Activated CD8-positive, alpha-beta T cell treated with anti-CD3 and anti-CD28 coated beads, Interleukin-2, amount 10 ng/mL, durations not matched to agents 7 days and 5 days (primary cell): ENCODE data around the gene ANGPTL3. TPM values are rescaled to one million over a fixed set of nuclear protein-coding genes. Genes with fewer than 3 reads are reported as not detected.
"Not testable (repeated sequence)": the region's sequence is repeated elsewhere in the genome, so short reads cannot be mapped to it uniquely, and the experiment has no call there.

Source experiments
- ATAC-seq: fragments of 150-1000 bp; cut with Tn5 transposase; one replicate; pipeline ENCODE4 v1.10.0; 2021; ENCODE audit warnings: moderate library complexity
- CTCF ChIA-PET: fragments of 350-600 bp; sonication (Branson Sonifier 250); formaldehyde crosslinking; loops from one replicate; lab custom pipeline; 2021; ENCODE audit warnings: antibody characterized with exemption; lab: Charles Lee
- POLR2A ChIA-PET: fragments of 350-600 bp; sonication (Branson Sonifier 250); formaldehyde crosslinking; loops from one replicate; lab custom pipeline; 2021; ENCODE audit warnings: antibody characterized with exemption; lab: Charles Lee
- DNase-seq: peaks from one replicate; pipeline ENCODE4 v3.0.0-alpha.2; 2020
- H3K27ac Mint-ChIP-seq: one replicate; pipeline ENCODE4 v1.8.0; 2021; ENCODE audit warnings: mild to moderate bottlenecking, mixed read lengths
- H3K27me3 Mint-ChIP-seq: one replicate; pipeline ENCODE4 v1.8.0; 2021; ENCODE audit warnings: low read depth, mixed read lengths
- H3K36me3 Mint-ChIP-seq: one replicate; pipeline ENCODE4 v1.8.0; 2021; ENCODE audit warnings: low read depth, mixed read lengths
- H3K4me1 Mint-ChIP-seq: one replicate; pipeline ENCODE4 v1.8.0; 2021; ENCODE audit warnings: low read depth, mixed read lengths
- H3K4me3 Mint-ChIP-seq: one replicate; pipeline ENCODE4 v1.8.0; 2021; ENCODE audit warnings: mild to moderate bottlenecking, mixed read lengths
- H3K9me3 Mint-ChIP-seq: one replicate; pipeline ENCODE4 v1.8.0; 2022; ENCODE audit warnings: mixed read lengths; ENCODE audit not compliant: insufficient read depth
- total RNA-seq, 2 experiments: library from RNA; stranded (reverse); gene quantifications; one replicate each; pipeline ENCODE4 v1.2.3, GENCODE V29; 2021

The ANGPTL3 gene, protein sequence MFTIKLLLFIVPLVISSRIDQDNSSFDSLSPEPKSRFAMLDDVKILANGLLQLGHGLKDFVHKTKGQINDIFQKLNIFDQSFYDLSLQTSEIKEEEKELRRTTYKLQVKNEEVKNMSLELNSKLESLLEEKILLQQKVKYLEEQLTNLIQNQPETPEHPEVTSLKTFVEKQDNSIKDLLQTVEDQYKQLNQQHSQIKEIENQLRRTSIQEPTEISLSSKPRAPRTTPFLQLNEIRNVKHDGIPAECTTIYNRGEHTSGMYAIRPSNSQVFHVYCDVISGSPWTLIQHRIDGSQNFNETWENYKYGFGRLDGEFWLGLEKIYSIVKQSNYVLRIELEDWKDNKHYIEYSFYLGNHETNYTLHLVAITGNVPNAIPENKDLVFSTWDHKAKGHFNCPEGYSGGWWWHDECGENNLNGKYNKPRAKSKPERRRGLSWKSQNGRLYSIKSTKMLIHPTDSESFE
- not detected for total RNA-seq

DNA sequence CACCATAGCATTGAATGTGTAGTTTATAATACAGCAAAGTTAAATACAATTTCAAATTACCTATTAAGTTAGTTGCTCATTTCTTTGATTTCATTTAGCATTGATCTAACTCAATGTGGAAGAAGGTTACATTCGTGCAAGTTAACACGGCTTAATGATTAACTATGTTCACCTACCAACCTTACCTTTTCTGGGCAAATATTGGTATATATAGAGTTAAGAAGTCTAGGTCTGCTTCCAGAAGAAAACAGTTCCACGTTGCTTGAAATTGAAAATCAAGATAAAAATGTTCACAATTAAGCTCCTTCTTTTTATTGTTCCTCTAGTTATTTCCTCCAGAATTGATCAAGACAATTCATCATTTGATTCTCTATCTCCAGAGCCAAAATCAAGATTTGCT is at the start of gene ANGPTL3:
Gene ANGPTL3 (plus strand): TSS at position 240 of the 400 bp plus-strand sequence. CDS start 47 bp downstream, at position 287.
- Mint-ChIP-seq H3K36me3 (no peaks in the 10 kb centered on the region), H3K27ac (no peak within 1 kb of the TSS), H3K4me3 (no peak within 1 kb of the TSS), H3K9me3 (no peaks in the 10 kb centered on the region), H3K27me3 (no peaks in the 10 kb centered on the region), H3K4me1 (no peaks in the 10 kb centered on the region)
- no peak for ATAC-seq
- CTCF ChIA-PET, result no interaction called here
- POLR2A ChIA-PET, result no interaction called here
- no peak for DNase-seq

DNA sequence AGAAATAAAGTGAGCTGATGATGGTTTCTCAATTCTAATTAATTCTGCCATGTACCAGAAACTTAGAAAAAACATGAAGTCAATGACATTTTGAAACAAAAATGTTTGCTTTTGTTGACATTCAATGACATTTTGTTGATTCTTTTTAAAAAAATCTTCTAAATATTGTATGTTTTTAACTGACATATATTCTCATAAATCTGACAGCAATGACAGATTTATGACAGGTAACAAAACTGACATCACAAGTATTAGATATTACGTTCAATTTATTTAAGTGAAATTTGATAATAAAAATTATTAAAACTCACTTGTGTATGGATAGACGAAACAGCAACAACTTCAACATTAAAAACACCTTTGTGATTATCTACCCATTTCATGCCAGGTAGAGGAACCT is 36.0 kb upstream of the ANGPTL3 start:
- H3K4me1 Mint-ChIP-seq, result no peaks in the 10 kb centered on the region
- H3K27me3 Mint-ChIP-seq, result no peaks in the 10 kb centered on the region
- H3K27ac Mint-ChIP-seq, result no peak overlapping the region
- H3K36me3 Mint-ChIP-seq, result no peaks in the 10 kb centered on the region
- ChIA-PET CTCF (no interaction called here), POLR2A (no interaction called here)
- no peaks in the 10 kb centered on the region for H3K9me3 Mint-ChIP-seq
- ATAC-seq (no peak), DNase-seq (no peak)
- no peak overlapping the region for H3K4me3 Mint-ChIP-seq

DNA sequence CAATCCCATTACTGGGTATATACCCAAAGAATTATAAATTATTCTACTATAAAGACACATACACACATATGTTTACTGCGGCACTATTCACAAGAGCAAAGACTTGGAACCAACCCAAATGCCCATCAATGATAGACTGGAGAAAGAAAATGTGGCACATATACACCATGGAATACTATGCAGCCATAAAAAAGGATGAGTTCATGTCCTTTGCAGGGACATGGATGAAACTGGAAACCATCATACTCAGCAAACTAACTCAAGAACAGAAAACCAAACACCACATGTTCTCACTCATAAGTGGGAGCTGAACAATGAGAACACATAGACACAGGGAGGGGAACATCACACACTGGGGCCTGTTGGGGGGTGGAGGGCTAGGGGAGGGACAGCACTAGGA is 30.1 kb upstream of the ANGPTL3 start:
- H3K9me3 Mint-ChIP-seq, ATAC-seq, POLR2A ChIA-PET, DNase-seq, H3K4me3 Mint-ChIP-seq, H3K27me3 Mint-ChIP-seq, H3K4me1 Mint-ChIP-seq, H3K27ac Mint-ChIP-seq, CTCF ChIA-PET, H3K36me3 Mint-ChIP-seq: not testable (repeated sequence)

- POLR2A ChIA-PET, ATAC-seq, H3K4me1 Mint-ChIP-seq, H3K9me3 Mint-ChIP-seq, H3K4me3 Mint-ChIP-seq, H3K36me3 Mint-ChIP-seq, H3K27me3 Mint-ChIP-seq, CTCF ChIA-PET, H3K27ac Mint-ChIP-seq, DNase-seq: not testable (repeated sequence)
These were observed 29.4 kb upstream of the ANGPTL3 start for GRCh38 chr1:62567926-62568325.

DNA sequence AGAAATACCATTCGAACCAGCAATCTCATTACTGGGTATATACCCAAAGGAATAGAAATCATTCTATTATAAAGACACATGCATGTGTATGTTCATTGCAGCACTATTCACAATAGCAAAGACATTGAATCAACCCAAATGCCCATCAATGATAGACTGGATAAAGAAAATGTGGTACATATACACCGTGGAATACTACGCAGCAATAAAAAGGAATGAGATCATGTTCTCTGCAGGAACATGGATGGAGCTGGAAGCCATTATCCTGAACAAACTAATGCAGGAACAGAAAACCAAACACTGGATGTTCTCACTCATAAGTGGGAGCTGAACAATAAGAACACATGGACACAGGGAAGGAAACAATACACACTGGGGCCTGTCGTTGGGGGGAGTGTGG is 25.8 kb upstream of the ANGPTL3 start:
- H3K27me3 Mint-ChIP-seq, POLR2A ChIA-PET, H3K36me3 Mint-ChIP-seq, CTCF ChIA-PET, H3K9me3 Mint-ChIP-seq, H3K4me3 Mint-ChIP-seq, H3K4me1 Mint-ChIP-seq, DNase-seq, H3K27ac Mint-ChIP-seq, ATAC-seq: not testable (repeated sequence)

DNA sequence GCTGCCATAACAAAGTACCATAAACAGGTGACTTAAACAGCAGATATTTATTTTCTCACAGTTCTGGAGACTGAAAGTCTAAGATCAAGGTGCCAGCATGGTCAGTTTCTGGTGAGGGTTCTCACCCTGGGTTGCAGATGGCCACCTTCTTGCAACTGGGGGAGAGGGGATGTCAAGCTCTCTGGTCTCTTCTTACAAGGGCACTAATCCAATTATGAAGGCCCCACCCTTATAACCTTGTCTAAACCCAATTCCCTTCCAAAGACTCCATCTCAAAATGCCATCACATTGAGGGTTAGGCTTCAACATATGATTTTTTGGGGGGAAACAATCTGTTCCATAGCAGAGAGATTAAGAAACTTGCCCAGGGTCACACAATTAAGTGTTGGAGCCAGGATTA is 24.8 kb upstream of the ANGPTL3 start:
- POLR2A ChIA-PET, result no interaction called here
- Mint-ChIP-seq H3K4me1 (no peaks in the 10 kb centered on the region), H3K4me3 (no peak overlapping the region), H3K36me3 (peaks cover 3% of the 10 kb centered on the region), H3K27me3 (no peaks in the 10 kb centered on the region), H3K27ac (no peak overlapping the region), H3K9me3 (peaks cover 8% of the 10 kb centered on the region)
- DNase-seq, result no peak
- no peak for ATAC-seq
- CTCF ChIA-PET, result no interaction called here

DNA sequence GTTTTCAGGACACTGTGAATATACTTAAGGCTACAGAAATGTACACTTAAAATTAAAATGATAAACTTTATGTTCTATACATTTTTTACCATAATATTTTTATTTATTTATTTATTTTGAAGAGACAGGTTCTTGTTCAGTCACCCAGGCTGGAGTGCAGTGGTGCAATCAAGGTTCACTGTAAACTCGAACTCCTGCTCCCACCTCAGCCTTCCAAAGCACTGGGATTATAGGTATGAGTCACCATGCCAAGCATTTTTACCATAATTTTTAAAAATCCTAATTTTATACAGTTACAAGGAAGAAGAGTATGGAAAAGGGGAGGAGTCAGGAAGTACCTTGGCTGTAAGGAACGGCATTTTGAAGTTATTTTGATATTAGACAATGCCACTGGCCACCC is 23.6 kb upstream of the ANGPTL3 start:
- Mint-ChIP-seq H3K4me3 (no peak overlapping the region), H3K9me3 (peaks cover 3% of the 10 kb centered on the region)

GRCh38 chr1:62585469-62586155 is 11.7 kb upstream of the ANGPTL3 start:
- Mint-ChIP-seq H3K27ac (no peak overlapping the region), H3K9me3 (no peaks in the 10 kb centered on the region), H3K27me3 (no peaks in the 10 kb centered on the region), H3K4me3 (no peak overlapping the region), H3K36me3 (no peaks in the 10 kb centered on the region), H3K4me1 (no peaks in the 10 kb centered on the region)
- DNase-seq (no peak), ATAC-seq (no peak)
- ChIA-PET CTCF (no interaction called here), POLR2A (no interaction called here)

More for the DNA sequence above, 23.6 kb upstream of the ANGPTL3 start:
- DNase-seq (no peak), ATAC-seq (no peak)
- Mint-ChIP-seq H3K36me3 (no peaks in the 10 kb centered on the region), H3K27me3 (no peaks in the 10 kb centered on the region), H3K4me1 (no peaks in the 10 kb centered on the region), H3K27ac (no peak overlapping the region)
- POLR2A ChIA-PET, result no interaction called here
- CTCF ChIA-PET, result no interaction called here

DNA sequence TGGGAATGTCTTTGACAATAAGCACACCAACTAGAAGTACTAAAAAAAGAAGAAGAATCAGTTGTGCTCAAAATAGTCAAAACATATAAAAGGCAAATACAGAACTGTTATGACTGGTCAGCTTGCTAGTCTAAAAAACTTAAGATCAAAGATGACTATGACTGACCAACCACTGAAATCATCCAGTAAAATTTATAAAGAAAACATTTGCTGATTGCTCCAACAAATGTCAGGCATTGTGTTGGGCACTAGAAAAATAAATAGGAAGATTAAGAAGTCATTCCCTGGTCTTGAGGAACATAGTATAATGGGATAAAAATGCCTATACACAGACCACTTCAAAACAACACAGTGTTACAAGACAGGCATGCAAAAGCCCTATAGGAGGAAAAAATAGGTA is 9.3 kb upstream of the ANGPTL3 start:
- Mint-ChIP-seq H3K36me3 (no peaks in the 10 kb centered on the region), H3K9me3 (no peaks in the 10 kb centered on the region), H3K4me1 (no peaks in the 10 kb centered on the region), H3K4me3 (no peak overlapping the region), H3K27ac (no peak overlapping the region), H3K27me3 (no peaks in the 10 kb centered on the region)
- ChIA-PET CTCF (no interaction called here), POLR2A (no interaction called here)
- DNase-seq (no peak), ATAC-seq (no peak)

GRCh38 chr1:62589321-62589720 is 8.0 kb upstream of the ANGPTL3 start:
- ChIA-PET POLR2A (no interaction called here), CTCF (no interaction called here)
- no peaks in the 10 kb centered on the region for H3K27me3 Mint-ChIP-seq
- H3K9me3 Mint-ChIP-seq, result no peaks in the 10 kb centered on the region
- no peaks in the 10 kb centered on the region for H3K4me1 Mint-ChIP-seq
- H3K27ac Mint-ChIP-seq, result no peak overlapping the region
- no peak for ATAC-seq
- no peaks in the 10 kb centered on the region for H3K36me3 Mint-ChIP-seq
- H3K4me3 Mint-ChIP-seq, result no peak overlapping the region
- no peak for DNase-seq

DNA sequence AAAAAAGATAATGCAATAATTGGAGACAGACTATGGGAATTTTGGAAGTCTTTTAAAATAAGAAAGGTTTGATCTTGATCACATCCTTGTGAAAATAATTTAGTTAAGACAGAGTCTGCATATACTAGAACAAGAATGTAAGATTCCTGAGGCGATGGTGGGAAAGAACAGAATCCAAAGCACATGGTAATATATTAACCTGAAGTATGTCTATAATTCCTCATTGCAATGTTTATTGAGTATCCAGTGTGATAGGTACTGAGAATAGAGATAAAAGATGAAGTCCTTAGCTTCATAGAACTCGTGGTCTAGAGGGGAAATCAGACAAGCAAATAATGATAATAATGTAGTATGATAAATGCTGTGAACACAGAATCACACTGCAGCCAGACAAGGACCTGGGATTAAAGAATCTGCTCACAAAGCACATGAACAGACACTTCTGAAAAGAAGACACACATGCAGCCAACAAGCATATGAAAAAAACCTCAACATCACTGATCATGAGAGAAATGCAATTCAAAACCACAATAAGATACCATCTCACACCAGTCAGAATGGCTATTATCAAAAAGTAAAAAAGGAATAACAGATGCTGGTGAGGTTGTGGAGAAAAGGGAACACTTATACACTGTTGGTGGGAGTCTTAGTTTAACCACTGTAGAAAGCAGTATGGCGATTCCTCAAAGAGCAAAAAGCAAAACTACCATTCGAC is 6.9 kb upstream of the ANGPTL3 start:
- DNase-seq (no peak), ATAC-seq (no peak)
- Mint-ChIP-seq H3K4me1 (no peaks in the 10 kb centered on the region), H3K9me3 (no peaks in the 10 kb centered on the region), H3K4me3 (no peak overlapping the region), H3K36me3 (no peaks in the 10 kb centered on the region), H3K27ac (no peak overlapping the region), H3K27me3 (no peaks in the 10 kb centered on the region)
- POLR2A ChIA-PET, result no interaction called here
- CTCF ChIA-PET, result no interaction called here

- no peaks in the 10 kb centered on the region for H3K4me1 Mint-ChIP-seq
- ATAC-seq (no peak), DNase-seq (no peak)
- CTCF ChIA-PET, result no interaction called here
- H3K9me3 Mint-ChIP-seq, result no peaks in the 10 kb centered on the region
- H3K36me3 Mint-ChIP-seq, result no peaks in the 10 kb centered on the region
- no peaks in the 10 kb centered on the region for H3K27me3 Mint-ChIP-seq
- no peak overlapping the region for H3K4me3 Mint-ChIP-seq
- POLR2A ChIA-PET, result no interaction called here
- no peak overlapping the region for H3K27ac Mint-ChIP-seq
These were observed 6.4 kb upstream of the ANGPTL3 start for GRCh38 chr1:62590970-62591368.
